GM10248 (cell line): ENCODE data around the gene DNAJB14.

ENCODE experiments used
- CTCF ChIA-PET: fragments of 300-600 bp; sonication (Branson Sonifier 250); formaldehyde crosslinking; extraction: SDS; loops from one replicate; lab custom pipeline; 2021; ENCODE audit warnings: antibody characterized with exemption; lab: Yijun Ruan, JAX
- POLR2A ChIA-PET: fragments of 350-650 bp; sonication (Branson Sonifier 250); formaldehyde crosslinking; extraction: SDS; loops from one replicate; lab custom pipeline; 2020; ENCODE audit warnings: antibody characterized with exemption; lab: Yijun Ruan, JAX
- DNase-seq: peaks from one replicate; pipeline ENCODE4 v3.0.0; 2012; ENCODE audit errors: extremely low spot score
- CTCF ChIP-seq: IDR thresholded peaks from 2 replicates; pipeline ENCODE4 v1.5.1; 2012; ENCODE audit warnings: mild to moderate bottlenecking, low read depth; ENCODE audit errors: extremely low read depth, missing control alignments, control extremely low read depth

The DNAJB14 gene

GRCh38 chr4:99847362-99847976 lies 98.9 kb downstream of the DNAJB14 start:
- DNase-seq, result peak; percentile 50
- CTCF ChIA-PET, result interaction anchor here (0.9 to 4.1 kb wide), 8 partner anchors 10 to 101 kb away, joined by 3 to 13 read pairs (median 4); partner anchors contain the start of gene DAPP1
- TF ChIP-seq CTCF, result no peak
- POLR2A ChIA-PET, result interaction anchor here (0.7 kb wide), 1 partner anchor 30 kb away, joined by 3 read pairs; no protein-coding TSS in a partner anchor

- POLR2A ChIA-PET, result interaction anchor here (1.6 kb wide), 1 partner anchor 103 kb away, joined by 5 read pairs; the partner anchor contains the start of gene H2AZ1
- CTCF ChIA-PET, result interaction anchor here (1.2 to 4.1 kb wide), 9 partner anchors 9 to 102 kb away, joined by 3 to 13 read pairs (median 4); partner anchors contain the start of gene DAPP1
- DNase-seq, result no peak
- no peak for TF ChIP-seq CTCF
Measured at GRCh38 chr4:99846891-99847290, 99.5 kb downstream of the DNAJB14 start.
